GM12892 (cell line): ENCODE measurements around the gene FBXL13.

Experiments
- DNase-seq: peaks from one replicate; pipeline ENCODE4 v3.0.0; 2011; ENCODE audit not compliant: insufficient read length
- FAIRE-seq: peaks from 2 replicates; lab custom pipeline; 2011; peaks lifted over from hg19 to GRCh38; lab: Jason Lieb, UNC
- POLR2A ChIP-seq: IDR thresholded peaks from 2 replicates; pipeline ENCODE4 v1.6.1; 2011; ENCODE audit warnings: low read depth, low read length, control low read depth
- POLR2AphosphoS5 ChIP-seq: IDR thresholded peaks from 2 replicates; pipeline ENCODE4 v1.6.1; 2011; ENCODE audit warnings: low read depth, low read length, control low read depth
- TAF1 ChIP-seq: IDR thresholded peaks from 2 replicates; pipeline ENCODE4 v1.6.1; 2011; ENCODE audit warnings: low read depth, mild to moderate bottlenecking, control low read depth, low read length, borderline replicate concordance

FBXL13 gene

GRCh38 chr7:102874966-102875365 lies 199.6 kb downstream of the FBXL13 start:
- no peak for TF ChIP-seq POLR2AphosphoS5
- TF ChIP-seq TAF1: no peak
- no peak for TF ChIP-seq POLR2A
- no peak for DNase-seq
- no peak for FAIRE-seq

GRCh38 chr7:102874166-102874829 lies 200.3 kb downstream of the FBXL13 start:
- TF ChIP-seq POLR2A (no peak), TAF1 (no peak), POLR2AphosphoS5 (no peak)
- peak; percentile 78 for FAIRE-seq
- peak; percentile 11 for DNase-seq

- TF ChIP-seq POLR2A (no peak), TAF1 (no peak)
- FAIRE-seq (no peak), DNase-seq (no peak)
These were observed 201.0 kb downstream of the FBXL13 start for GRCh38 chr7:102873470-102874165.

GRCh38 chr7:102872460-102872859 lies 202.1 kb downstream of the FBXL13 start:
- DNase-seq (no peak), FAIRE-seq (no peak)
- TF ChIP-seq TAF1: no peak
- no peak for TF ChIP-seq POLR2AphosphoS5
- TF ChIP-seq POLR2A: no peak

GRCh38 chr7:102869195-102869594 lies 205.4 kb downstream of the FBXL13 start:
- FAIRE-seq: no peak
- no peak for TF ChIP-seq POLR2AphosphoS5
- no peak for TF ChIP-seq TAF1
- no peak for TF ChIP-seq POLR2A
- no peak for DNase-seq

- DNase-seq (no peak), FAIRE-seq (no peak)
- TF ChIP-seq TAF1: no peak
- no peak for TF ChIP-seq POLR2AphosphoS5
- TF ChIP-seq POLR2A: no peak
These were observed 207.9 kb downstream of the FBXL13 start for GRCh38 chr7:102866535-102867215.

GRCh38 chr7:102864958-102865357 lies 209.6 kb downstream of the FBXL13 start:
- TF ChIP-seq TAF1 (no peak), POLR2AphosphoS5 (no peak), POLR2A (no peak)
- no peak for FAIRE-seq
- no peak for DNase-seq

GRCh38 chr7:102860351-102860811 lies 214.2 kb downstream of the FBXL13 start:
- no peak for FAIRE-seq
- DNase-seq: no peak
- TF ChIP-seq POLR2A (no peak), POLR2AphosphoS5 (no peak), TAF1 (no peak)

- TF ChIP-seq TAF1: no peak
- no peak for TF ChIP-seq POLR2AphosphoS5
- no peak for TF ChIP-seq POLR2A
- FAIRE-seq (no peak), DNase-seq (no peak)
These were observed 214.8 kb downstream of the FBXL13 start for GRCh38 chr7:102859799-102860125.

- DNase-seq (no peak), FAIRE-seq (no peak)
These were observed 215.4 kb downstream of the FBXL13 start for GRCh38 chr7:102859084-102859798.

GRCh38 chr7:102856036-102856435 lies 218.6 kb downstream of the FBXL13 start:
- FAIRE-seq: no peak
- TF ChIP-seq POLR2AphosphoS5 (no peak), POLR2A (no peak), TAF1 (no peak)

More at GRCh38 chr7:102859084-102859798, 215.4 kb downstream of the FBXL13 start:
- TF ChIP-seq TAF1 (no peak), POLR2AphosphoS5 (no peak), POLR2A (no peak)

More at GRCh38 chr7:102856036-102856435, 218.6 kb downstream of the FBXL13 start:
- no peak for DNase-seq
